22Rv1 (cell line): ENCODE data around the gene CLEC16A.

Experiments used
- H3K27ac ChIP-seq: fragments of 450-650 bp; 2 replicates; pipeline ENCODE4 v1.5.1; 2017
- ZFX ChIP-seq: fragments of 450-650 bp; IDR thresholded peaks from 2 replicates; pipeline ENCODE4 v1.6.1; 2017; ENCODE audit warnings: antibody characterized with exemption, borderline replicate concordance
- TF ChIP-seq, protein P1 (sequence below): fragments of 450-650 bp; IDR thresholded peaks from 2 replicates; pipeline ENCODE4 v1.5.1; 2017; ENCODE audit warnings: mild to moderate bottlenecking

The CLEC16A gene

DNA sequence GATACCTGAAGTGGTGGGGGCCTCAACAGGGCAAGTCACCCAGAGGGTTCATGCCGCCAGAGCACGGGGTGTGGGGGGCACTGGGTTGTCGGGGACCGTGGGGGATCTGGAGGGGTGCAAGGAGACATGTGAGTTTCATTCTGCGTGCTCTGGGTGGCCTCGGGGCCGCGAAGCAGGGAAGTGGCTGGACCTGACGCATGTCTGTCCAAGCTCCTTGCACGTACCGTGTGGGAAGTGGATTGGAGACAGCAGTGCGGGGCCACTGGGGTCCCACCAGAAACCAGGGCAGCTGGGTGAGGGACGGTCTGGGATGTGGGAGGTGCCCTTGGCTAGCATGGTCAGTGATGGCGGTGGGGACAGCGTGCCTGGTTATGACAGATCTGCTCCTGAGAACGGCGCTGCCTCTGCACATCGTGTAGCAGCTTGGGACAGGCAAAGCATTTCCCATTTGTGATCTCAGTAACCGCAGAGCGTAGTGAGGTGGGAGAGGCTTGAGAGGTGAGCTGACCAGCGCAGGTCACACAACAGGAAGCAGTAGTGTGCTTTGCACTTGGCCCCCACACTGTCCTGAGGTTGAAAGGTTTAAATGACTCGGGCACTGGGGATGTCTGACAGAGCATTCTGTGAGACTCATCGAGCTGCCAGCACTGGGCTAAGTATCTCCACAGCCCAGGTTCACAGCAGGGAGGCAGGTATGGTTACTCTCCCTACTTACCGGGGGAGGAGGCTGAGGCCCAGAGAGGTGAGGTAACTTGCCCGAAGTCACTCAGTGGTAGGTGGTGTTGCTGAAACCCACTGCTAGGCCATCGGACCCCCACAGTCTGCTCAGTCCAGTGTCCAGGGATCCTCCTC, 197.3 kb downstream of the CLEC16A start:
- no peak overlapping the region for H3K27ac ChIP-seq
- TF ChIP-seq ZFX, result no peak
- TF ChIP-seq, protein P1, sequence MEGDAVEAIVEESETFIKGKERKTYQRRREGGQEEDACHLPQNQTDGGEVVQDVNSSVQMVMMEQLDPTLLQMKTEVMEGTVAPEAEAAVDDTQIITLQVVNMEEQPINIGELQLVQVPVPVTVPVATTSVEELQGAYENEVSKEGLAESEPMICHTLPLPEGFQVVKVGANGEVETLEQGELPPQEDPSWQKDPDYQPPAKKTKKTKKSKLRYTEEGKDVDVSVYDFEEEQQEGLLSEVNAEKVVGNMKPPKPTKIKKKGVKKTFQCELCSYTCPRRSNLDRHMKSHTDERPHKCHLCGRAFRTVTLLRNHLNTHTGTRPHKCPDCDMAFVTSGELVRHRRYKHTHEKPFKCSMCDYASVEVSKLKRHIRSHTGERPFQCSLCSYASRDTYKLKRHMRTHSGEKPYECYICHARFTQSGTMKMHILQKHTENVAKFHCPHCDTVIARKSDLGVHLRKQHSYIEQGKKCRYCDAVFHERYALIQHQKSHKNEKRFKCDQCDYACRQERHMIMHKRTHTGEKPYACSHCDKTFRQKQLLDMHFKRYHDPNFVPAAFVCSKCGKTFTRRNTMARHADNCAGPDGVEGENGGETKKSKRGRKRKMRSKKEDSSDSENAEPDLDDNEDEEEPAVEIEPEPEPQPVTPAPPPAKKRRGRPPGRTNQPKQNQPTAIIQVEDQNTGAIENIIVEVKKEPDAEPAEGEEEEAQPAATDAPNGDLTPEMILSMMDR, result no peak

DNA sequence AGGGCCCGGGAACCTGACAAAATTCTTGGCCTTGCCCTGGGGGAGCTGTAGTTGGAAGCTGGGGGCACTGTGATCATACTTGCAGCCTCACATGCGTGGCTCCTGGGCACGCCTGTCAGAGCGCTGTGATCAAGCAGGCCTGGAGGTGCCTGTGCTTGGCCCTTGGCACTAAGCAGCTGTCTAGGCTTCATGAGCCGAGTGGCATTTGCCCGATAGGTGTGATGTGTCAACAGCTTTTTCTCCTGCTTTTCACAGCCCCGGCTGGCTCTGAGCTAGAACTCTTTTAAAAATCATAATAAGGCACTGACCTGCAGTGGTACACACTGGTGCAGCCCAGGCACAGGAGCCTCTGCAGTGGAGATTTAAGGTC, 197.9 kb downstream of the CLEC16A start:
- H3K27ac ChIP-seq, result no peak overlapping the region
- TF ChIP-seq ZFX, result no peak
- TF ChIP-seq, protein P1, result no peak

DNA sequence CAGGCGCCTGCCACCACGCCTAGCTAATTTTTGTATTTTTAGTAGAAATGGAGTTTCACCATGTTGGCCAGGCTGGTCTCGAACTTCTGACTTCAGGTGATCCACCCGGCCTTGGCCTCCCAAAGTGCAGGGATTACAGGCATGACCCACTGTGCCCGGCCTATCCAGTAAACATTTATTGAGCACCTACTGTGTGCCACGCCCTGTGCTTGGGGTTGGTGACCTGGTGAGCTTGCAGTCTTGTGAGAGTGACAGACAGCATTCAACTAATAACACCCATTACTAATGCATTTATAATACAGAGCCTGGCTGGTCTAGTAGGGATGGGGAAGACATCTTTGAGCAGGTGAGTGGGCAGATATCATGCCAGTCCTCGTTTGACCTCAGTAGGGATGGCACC, 198.6 kb downstream of the CLEC16A start:
- H3K27ac ChIP-seq, result no peak overlapping the region
- TF ChIP-seq, protein P1, result no peak
- no peak for TF ChIP-seq ZFX

DNA sequence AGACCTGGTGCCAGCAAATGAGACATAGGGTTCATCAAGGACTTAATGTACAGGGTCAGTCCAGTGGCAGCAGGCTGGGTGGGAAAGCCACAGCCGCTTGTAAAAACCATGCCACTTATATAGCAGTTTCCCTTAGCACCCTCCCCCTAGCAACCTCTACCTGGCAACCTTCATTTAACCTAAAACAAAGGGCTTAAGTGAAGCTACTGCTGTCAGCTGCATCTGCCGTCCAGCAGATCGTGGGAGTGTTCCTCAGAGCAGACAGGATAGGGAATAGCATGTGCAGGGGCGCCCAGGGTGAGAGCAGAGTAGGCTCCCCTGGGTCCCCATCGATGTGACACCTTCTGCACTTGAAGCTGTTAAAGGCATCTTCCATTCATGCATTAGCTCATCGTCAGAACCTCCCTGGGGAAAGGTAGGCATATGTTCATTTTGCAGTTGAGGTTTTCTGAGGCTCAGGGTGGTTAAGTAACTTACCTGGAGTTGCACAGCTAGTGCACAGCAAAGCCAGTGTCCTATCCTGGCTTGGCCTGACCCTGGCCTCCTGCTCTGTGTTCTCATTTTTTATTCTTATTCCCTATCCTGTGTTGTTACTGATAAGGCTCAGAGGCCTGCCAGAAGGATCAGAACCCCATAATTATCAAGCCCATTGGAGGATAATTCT, 199.1 kb downstream of the CLEC16A start:
- no peak overlapping the region for H3K27ac ChIP-seq
- TF ChIP-seq ZFX, result no peak
- TF ChIP-seq, protein P1, result no peak

DNA sequence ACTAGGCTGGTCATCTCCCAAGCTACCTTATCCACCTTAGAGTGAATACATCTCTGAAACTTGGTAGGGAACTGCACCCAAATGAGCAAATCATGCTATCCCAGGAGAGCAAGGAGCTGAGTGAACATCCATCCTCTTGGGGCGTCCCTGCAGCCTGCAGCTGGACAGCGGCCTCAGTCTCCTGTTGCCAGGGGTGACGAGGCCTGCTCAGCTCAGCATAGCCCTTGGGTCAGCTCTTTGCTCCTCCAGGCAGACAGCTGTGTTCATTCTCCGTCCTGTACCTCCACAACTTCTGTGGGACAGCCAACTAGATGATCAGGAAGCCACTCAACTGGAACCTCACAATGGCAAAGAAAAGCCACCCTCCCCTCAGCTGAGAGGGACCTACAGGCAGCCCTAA, 199.8 kb downstream of the CLEC16A start:
- no peak for TF ChIP-seq ZFX
- TF ChIP-seq, protein P1, result no peak
- H3K27ac ChIP-seq, result no peak overlapping the region

DNA sequence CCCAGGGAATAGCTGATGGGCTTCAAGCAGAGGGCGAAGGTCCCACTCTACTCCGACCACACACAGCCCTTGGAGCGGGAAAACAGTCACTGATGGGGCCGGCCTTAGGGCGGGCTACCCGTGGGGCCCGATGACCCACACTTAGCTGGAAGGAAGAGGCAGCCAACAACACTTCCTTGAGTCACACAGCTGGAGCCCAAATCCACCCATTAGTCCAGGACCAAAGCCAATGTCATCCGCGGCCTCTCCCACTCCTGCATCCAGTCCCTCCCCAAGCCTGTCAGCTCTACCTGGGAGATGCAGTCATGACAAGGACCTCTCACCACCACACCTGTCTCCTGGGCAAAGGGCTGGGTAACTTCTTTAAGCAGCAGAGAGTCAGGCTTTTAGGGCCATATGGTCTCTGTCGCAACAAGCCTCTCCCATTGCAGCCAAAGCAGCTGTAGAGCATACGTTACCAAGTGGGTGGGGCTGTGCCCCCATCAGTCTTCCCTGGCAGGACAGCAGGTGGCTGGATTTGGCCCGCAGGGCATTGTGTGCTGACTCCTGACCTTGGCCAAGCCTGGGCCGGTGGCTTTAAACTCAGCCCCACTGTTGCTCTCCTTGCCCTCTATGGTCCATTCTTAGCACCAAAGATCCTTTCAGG, 200.9 kb downstream of the CLEC16A start:
- TF ChIP-seq, protein P1, result no peak
- TF ChIP-seq ZFX, result no peak
- no peak overlapping the region for H3K27ac ChIP-seq
